H1 (cell line): Measurements from ENCODE around the gene PLVAP. TPM values are rescaled to one million over a fixed set of nuclear protein-coding genes. Genes with fewer than 3 reads are reported as not detected.

Experiments used
- CBX8 ChIP-seq: fragments of 300-800, 300-1000 bp; sonication (generic); IDR thresholded peaks from 2 replicates; pipeline ENCODE4 v1.7.1; 2016; ENCODE audit warnings: low read depth, low read length, borderline replicate concordance
- GABPA ChIP-seq: IDR thresholded peaks from 2 replicates; pipeline ENCODE4 v1.6.1; 2011; ENCODE audit warnings: mild to moderate bottlenecking, low read length, moderate library complexity, borderline replicate concordance; ENCODE audit not compliant: insufficient read depth
- HDAC6 ChIP-seq: IDR thresholded peaks from one replicate; pipeline ENCODE4 v1.7.1; 2012; ENCODE audit warnings: low read depth, mild to moderate bottlenecking, inconsistent platforms, low read length, moderate library complexity
- KDM1A ChIP-seq: fragments of 200-600, 300-600 bp; sonication (generic); IDR thresholded peaks from 2 replicates; pipeline ENCODE4 v1.7.1; 2016; ENCODE audit warnings: mild to moderate bottlenecking, low read length, borderline replicate concordance
- KDM5A ChIP-seq: fragments of 200-600 bp; IDR thresholded peaks from 2 replicates; pipeline ENCODE4 v1.7.1; 2012; ENCODE audit warnings: mild to moderate bottlenecking, low read length, inconsistent platforms, mixed read lengths
- POLR2AphosphoS5 ChIP-seq: IDR thresholded peaks from 2 replicates; pipeline ENCODE4 v1.6.1; 2011; ENCODE audit warnings: low read depth, low read length
- SAP30 ChIP-seq: fragments of 300-600 bp; sonication (generic); IDR thresholded peaks from 2 replicates; pipeline ENCODE4 v1.7.1; 2012; ENCODE audit warnings: low read length, moderate library complexity, mild to moderate bottlenecking, inconsistent platforms; ENCODE audit not compliant: insufficient read depth, insufficient replicate concordance
- SIRT6 ChIP-seq: IDR thresholded peaks from one replicate; pipeline ENCODE4 v1.7.1; 2012; ENCODE audit warnings: low read length, inconsistent platforms
- SIX5 ChIP-seq: IDR thresholded peaks from 2 replicates; pipeline ENCODE4 v1.6.1; 2011; ENCODE audit warnings: mild to moderate bottlenecking, low read depth, low read length
- TBP ChIP-seq: IDR thresholded peaks from 2 replicates; pipeline ENCODE4 v1.6.1; 2011; ENCODE audit warnings: low read depth, low read length, improper control_type of control experiment
- polyA plus RNA-seq, 7 experiments: library from polyadenylated mRNA; depleted of rRNA in 3 of 7; stranded (reverse) in 5 of 7; unstranded in 2 of 7; fragments of >200 nt in 5 of 7; fragments of 200-250 nt in 2 of 7; gene quantifications; 1 replicate in 5 of 7; 2 replicates in 1 of 7; 4 replicates in 1 of 7; pipeline versions ENCODE4 v1.2.1 to v1.2.3, GENCODE V29; 2011 to 2013; ENCODE audit warnings: missing spikeins in 2 of 7, mixed read lengths in 2 of 7
- total RNA-seq: library from RNA; stranded (reverse); fragmentation: NEBNext Ultra II Directional; extraction: Animal tissue kit (Norgen Biotek cat#: 25700); gene quantifications from 2 replicates; pipeline ENCODE4 v1.2.1, GENCODE V29; 2021

Gene PLVAP
- total and polyA plus RNA-seq, 2 of the 8 experiments (the other 6 are each of a cell fraction or from before 2014, with no cell fraction given): 0.32 TPM; not detected in 1

GRCh38 chr19:17302391-17303166 is 74.6 kb downstream of the PLVAP start (continued):
- TF ChIP-seq TBP (no peak), SIRT6 (no peak), GABPA (no peak), KDM5A (no peak), SAP30 (no peak), HDAC6 (no peak), SIX5 (no peak), CBX8 (no peak), KDM1A (no peak), POLR2AphosphoS5 (no peak)

Other genes starting within 250 kb of the PLVAP start
- gene USE1, start 162.0 kb downstream of the PLVAP start, total RNA-seq: 8.7 and 11.8 TPM in 2 replicates
- gene USE1, start 162.0 kb downstream of the PLVAP start, polyA plus RNA-seq (2011; rRNA removed): 13.9 and 16.6 TPM in 2 replicates
- gene OCEL1, start 151.1 kb downstream of the PLVAP start, total RNA-seq: 32.1 and 32.6 TPM in 2 replicates
- 13.3 and 20.2 TPM in 2 replicates for gene OCEL1, start 151.1 kb downstream of the PLVAP start, polyA plus RNA-seq (2011; rRNA removed)
- gene NR2F6, start 131.4 kb downstream of the PLVAP start, total RNA-seq: 114 and 121 TPM in 2 replicates
- gene NR2F6, start 131.4 kb downstream of the PLVAP start, polyA plus RNA-seq (2011; rRNA removed): 99.7 and 147 TPM in 2 replicates
- 6.5 and 7.5 TPM in 2 replicates for gene USHBP1, start 112.6 kb downstream of the PLVAP start, total RNA-seq
- gene USHBP1, start 112.6 kb downstream of the PLVAP start, polyA plus RNA-seq (2011; rRNA removed): 5.0 and 5.7 TPM in 2 replicates
- gene BABAM1, start 109.9 kb downstream of the PLVAP start, total RNA-seq: 127 and 134 TPM in 2 replicates
- 133 and 153 TPM in 2 replicates for gene BABAM1, start 109.9 kb downstream of the PLVAP start, polyA plus RNA-seq (2011; rRNA removed)
- 6.1 and 6.8 TPM in 2 replicates for gene ANKLE1, start 95.4 kb downstream of the PLVAP start, total RNA-seq
- gene ANKLE1, start 95.4 kb downstream of the PLVAP start, polyA plus RNA-seq (2011; rRNA removed): 9.6 and 14.2 TPM in 2 replicates
- gene ABHD8, start 73.9 kb downstream of the PLVAP start, total RNA-seq: 11.3 and 14.5 TPM in 2 replicates
- gene ABHD8, start 73.9 kb downstream of the PLVAP start, polyA plus RNA-seq (2011; rRNA removed): 18.7 and 28.5 TPM in 2 replicates
- gene MRPL34, start 71.5 kb downstream of the PLVAP start, total RNA-seq: 99.6 and 100 TPM in 2 replicates
- 91.9 and 123 TPM in 2 replicates for gene MRPL34, start 71.5 kb downstream of the PLVAP start, polyA plus RNA-seq (2011; rRNA removed)
- gene DDA1, start 67.8 kb downstream of the PLVAP start, total RNA-seq: 34.5 and 35.9 TPM in 2 replicates
- 29.2 and 30.0 TPM in 2 replicates for gene DDA1, start 67.8 kb downstream of the PLVAP start, polyA plus RNA-seq (2011; rRNA removed)
- gene ANO8, start 42.5 kb downstream of the PLVAP start, total RNA-seq: 20.7 and 21.4 TPM in 2 replicates
- gene ANO8, start 42.5 kb downstream of the PLVAP start, polyA plus RNA-seq (2011; rRNA removed): 9.5 and 17.3 TPM in 2 replicates
- 52.7 and 56.0 TPM in 2 replicates for gene GTPBP3, start 39.8 kb downstream of the PLVAP start, total RNA-seq
- gene GTPBP3, start 39.8 kb downstream of the PLVAP start, polyA plus RNA-seq (2011; rRNA removed): 30.4 and 50.7 TPM in 2 replicates
- not detected in 2 replicates for gene CCDC194, start 16.9 kb upstream of the PLVAP start, total RNA-seq
- gene CCDC194, start 16.9 kb upstream of the PLVAP start, polyA plus RNA-seq (2011; rRNA removed): 0.33 and 0.74 TPM in 2 replicates
- gene BST2, start 28.3 kb upstream of the PLVAP start, total RNA-seq: 16.8 and 18.1 TPM in 2 replicates
- 72.8 and 117 TPM in 2 replicates for gene BST2, start 28.3 kb upstream of the PLVAP start, polyA plus RNA-seq (2011; rRNA removed)
- gene MVB12A, start 42.7 kb upstream of the PLVAP start, total RNA-seq: 36.8 and 37.9 TPM in 2 replicates
- gene MVB12A, start 42.7 kb upstream of the PLVAP start, polyA plus RNA-seq (2011; rRNA removed): 76.6 and 97.7 TPM in 2 replicates
- 1.4 and 1.6 TPM in 2 replicates for gene TMEM221, start 71.3 kb upstream of the PLVAP start, total RNA-seq
- 2.0 and 2.9 TPM in 2 replicates for gene TMEM221, start 71.3 kb upstream of the PLVAP start, polyA plus RNA-seq (2011; rRNA removed)
- not detected in 2 replicates for gene NXNL1, start 83.6 kb upstream of the PLVAP start, total RNA-seq
- not detected in 2 replicates for gene NXNL1, start 83.6 kb upstream of the PLVAP start, polyA plus RNA-seq (2011; rRNA removed)
- gene SLC27A1, start 93.2 kb upstream of the PLVAP start, total RNA-seq: 7.3 and 7.5 TPM in 2 replicates
- 9.1 and 12.2 TPM in 2 replicates for gene SLC27A1, start 93.2 kb upstream of the PLVAP start, polyA plus RNA-seq (2011; rRNA removed)
- 67.5 and 72.8 TPM in 2 replicates for gene PGLS, start 134.3 kb upstream of the PLVAP start, total RNA-seq
- gene PGLS, start 134.3 kb upstream of the PLVAP start, polyA plus RNA-seq (2011; rRNA removed): 164 and 193 TPM in 2 replicates
- gene COLGALT1, start 178.3 kb upstream of the PLVAP start, total RNA-seq: 40.4 and 44.7 TPM in 2 replicates
- 58.1 and 62.8 TPM in 2 replicates for gene COLGALT1, start 178.3 kb upstream of the PLVAP start, polyA plus RNA-seq (2011; rRNA removed)